SK-N-SH treated with all-trans-retinoic acid at 6 μM for 48 hours (cell line): ENCODE measurements around the gene CUEDC1.

Experiments
- ARNTL ChIP-seq: fragments of 450-650 bp; formaldehyde crosslinking; IDR thresholded peaks from 2 replicates; pipeline ENCODE4 v1.5.0; 2020; ENCODE audit warnings: low read depth, mild to moderate bottlenecking, moderate library complexity, borderline replicate concordance
- CSDC2 ChIP-seq: fragments of 250-450 bp; sonication (Bioruptor Pico); IDR thresholded peaks from 2 replicates; pipeline ENCODE4 v1.5.0; 2020; ENCODE audit warnings: mild to moderate bottlenecking, moderate library complexity
- RARB ChIP-seq: fragments of 250-450 bp; sonication (Bioruptor Pico); IDR thresholded peaks from 2 replicates; pipeline ENCODE4 v1.8.0; 2021; ENCODE audit warnings: mild to moderate bottlenecking, moderate library complexity
- ZC3H10 ChIP-seq: fragments of 250-450 bp; sonication (Bioruptor Pico); IDR thresholded peaks from 2 replicates; pipeline ENCODE4 v1.5.1; 2021; ENCODE audit warnings: mild to moderate bottlenecking, moderate library complexity
- ZFP3 ChIP-seq: fragments of 250-450 bp; sonication (Bioruptor Pico); IDR thresholded peaks from 2 replicates; pipeline ENCODE4 v1.5.0; 2020; ENCODE audit warnings: mild to moderate bottlenecking, moderate library complexity
- ZNF70 ChIP-seq: fragments of 450-650 bp; formaldehyde crosslinking; IDR thresholded peaks from 2 replicates; pipeline ENCODE4 v1.5.0; 2020; ENCODE audit warnings: mild to moderate bottlenecking, moderate library complexity
- TF ChIP-seq, protein P1 (sequence below): fragments of 250-450 bp; sonication (Bioruptor Pico); IDR thresholded peaks from 2 replicates; pipeline ENCODE4 v1.8.0; 2020; ENCODE audit warnings: mild to moderate bottlenecking, moderate library complexity, borderline replicate concordance
- TF ChIP-seq, protein P2 (sequence below): fragments of 250-450 bp; sonication (Bioruptor Pico); IDR thresholded peaks from 2 replicates; pipeline ENCODE4 v1.5.0; 2020; ENCODE audit warnings: mild to moderate bottlenecking, moderate library complexity
- TF ChIP-seq, protein P3 (sequence below): fragments of 250-450 bp; sonication (Bioruptor Pico); IDR thresholded peaks from 2 replicates; pipeline ENCODE4 v1.5.1; 2021; ENCODE audit warnings: mild to moderate bottlenecking, moderate library complexity
- TF ChIP-seq, protein P4 (sequence below): fragments of 250-450 bp; sonication (Bioruptor Pico); IDR thresholded peaks from 2 replicates; pipeline ENCODE4 v1.5.1; 2020; ENCODE audit warnings: low read depth, mild to moderate bottlenecking, moderate library complexity

DNA sequence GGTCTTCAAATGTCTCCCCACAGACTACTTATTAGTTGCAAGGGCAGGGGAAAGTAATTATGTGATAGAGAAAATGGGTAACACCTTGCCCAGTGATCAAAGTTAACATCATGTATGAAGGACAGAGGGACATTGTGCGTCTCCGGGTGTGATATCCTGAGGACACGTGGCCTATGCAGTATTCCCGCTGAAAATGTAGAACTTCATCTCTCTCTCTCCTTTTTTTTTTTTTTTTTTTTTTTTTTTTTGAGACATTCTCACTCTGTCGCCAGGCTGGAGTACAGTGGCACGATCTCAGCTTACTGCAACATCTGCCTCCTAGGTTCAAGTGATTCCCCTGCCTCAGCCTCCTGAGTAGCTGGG is 7.9 kb upstream of the CUEDC1 start:
- TF ChIP-seq, protein P1, sequence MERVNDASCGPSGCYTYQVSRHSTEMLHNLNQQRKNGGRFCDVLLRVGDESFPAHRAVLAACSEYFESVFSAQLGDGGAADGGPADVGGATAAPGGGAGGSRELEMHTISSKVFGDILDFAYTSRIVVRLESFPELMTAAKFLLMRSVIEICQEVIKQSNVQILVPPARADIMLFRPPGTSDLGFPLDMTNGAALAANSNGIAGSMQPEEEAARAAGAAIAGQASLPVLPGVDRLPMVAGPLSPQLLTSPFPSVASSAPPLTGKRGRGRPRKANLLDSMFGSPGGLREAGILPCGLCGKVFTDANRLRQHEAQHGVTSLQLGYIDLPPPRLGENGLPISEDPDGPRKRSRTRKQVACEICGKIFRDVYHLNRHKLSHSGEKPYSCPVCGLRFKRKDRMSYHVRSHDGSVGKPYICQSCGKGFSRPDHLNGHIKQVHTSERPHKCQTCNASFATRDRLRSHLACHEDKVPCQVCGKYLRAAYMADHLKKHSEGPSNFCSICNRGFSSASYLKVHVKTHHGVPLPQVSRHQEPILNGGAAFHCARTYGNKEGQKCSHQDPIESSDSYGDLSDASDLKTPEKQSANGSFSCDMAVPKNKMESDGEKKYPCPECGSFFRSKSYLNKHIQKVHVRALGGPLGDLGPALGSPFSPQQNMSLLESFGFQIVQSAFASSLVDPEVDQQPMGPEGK, result no peak
- TF ChIP-seq ZFP3 (CRISPR knock-in tag) (no peak), ZNF70 (CRISPR knock-in tag) (no peak), ZC3H10 (CRISPR knock-in tag) (no peak), ARNTL (CRISPR knock-in tag) (no peak), RARB (CRISPR knock-in tag) (no peak), CSDC2 (CRISPR knock-in tag) (no peak)
- TF ChIP-seq, protein P2, sequence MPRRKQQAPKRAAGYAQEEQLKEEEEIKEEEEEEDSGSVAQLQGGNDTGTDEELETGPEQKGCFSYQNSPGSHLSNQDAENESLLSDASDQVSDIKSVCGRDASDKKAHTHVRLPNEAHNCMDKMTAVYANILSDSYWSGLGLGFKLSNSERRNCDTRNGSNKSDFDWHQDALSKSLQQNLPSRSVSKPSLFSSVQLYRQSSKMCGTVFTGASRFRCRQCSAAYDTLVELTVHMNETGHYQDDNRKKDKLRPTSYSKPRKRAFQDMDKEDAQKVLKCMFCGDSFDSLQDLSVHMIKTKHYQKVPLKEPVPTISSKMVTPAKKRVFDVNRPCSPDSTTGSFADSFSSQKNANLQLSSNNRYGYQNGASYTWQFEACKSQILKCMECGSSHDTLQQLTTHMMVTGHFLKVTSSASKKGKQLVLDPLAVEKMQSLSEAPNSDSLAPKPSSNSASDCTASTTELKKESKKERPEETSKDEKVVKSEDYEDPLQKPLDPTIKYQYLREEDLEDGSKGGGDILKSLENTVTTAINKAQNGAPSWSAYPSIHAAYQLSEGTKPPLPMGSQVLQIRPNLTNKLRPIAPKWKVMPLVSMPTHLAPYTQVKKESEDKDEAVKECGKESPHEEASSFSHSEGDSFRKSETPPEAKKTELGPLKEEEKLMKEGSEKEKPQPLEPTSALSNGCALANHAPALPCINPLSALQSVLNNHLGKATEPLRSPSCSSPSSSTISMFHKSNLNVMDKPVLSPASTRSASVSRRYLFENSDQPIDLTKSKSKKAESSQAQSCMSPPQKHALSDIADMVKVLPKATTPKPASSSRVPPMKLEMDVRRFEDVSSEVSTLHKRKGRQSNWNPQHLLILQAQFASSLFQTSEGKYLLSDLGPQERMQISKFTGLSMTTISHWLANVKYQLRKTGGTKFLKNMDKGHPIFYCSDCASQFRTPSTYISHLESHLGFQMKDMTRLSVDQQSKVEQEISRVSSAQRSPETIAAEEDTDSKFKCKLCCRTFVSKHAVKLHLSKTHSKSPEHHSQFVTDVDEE (CRISPR knock-in tag), result no peak
- TF ChIP-seq, protein P3, sequence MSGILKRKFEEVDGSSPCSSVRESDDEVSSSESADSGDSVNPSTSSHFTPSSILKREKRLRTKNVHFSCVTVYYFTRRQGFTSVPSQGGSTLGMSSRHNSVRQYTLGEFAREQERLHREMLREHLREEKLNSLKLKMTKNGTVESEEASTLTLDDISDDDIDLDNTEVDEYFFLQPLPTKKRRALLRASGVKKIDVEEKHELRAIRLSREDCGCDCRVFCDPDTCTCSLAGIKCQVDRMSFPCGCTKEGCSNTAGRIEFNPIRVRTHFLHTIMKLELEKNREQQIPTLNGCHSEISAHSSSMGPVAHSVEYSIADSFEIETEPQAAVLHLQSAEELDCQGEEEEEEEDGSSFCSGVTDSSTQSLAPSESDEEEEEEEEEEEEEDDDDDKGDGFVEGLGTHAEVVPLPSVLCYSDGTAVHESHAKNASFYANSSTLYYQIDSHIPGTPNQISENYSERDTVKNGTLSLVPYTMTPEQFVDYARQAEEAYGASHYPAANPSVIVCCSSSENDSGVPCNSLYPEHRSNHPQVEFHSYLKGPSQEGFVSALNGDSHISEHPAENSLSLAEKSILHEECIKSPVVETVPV, result no peak
- TF ChIP-seq, protein P4, sequence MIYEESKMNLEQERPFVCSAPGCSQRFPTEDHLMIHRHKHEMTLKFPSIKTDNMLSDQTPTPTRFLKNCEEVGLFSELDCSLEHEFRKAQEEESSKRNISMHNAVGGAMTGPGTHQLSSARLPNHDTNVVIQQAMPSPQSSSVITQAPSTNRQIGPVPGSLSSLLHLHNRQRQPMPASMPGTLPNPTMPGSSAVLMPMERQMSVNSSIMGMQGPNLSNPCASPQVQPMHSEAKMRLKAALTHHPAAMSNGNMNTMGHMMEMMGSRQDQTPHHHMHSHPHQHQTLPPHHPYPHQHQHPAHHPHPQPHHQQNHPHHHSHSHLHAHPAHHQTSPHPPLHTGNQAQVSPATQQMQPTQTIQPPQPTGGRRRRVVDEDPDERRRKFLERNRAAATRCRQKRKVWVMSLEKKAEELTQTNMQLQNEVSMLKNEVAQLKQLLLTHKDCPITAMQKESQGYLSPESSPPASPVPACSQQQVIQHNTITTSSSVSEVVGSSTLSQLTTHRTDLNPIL (CRISPR knock-in tag), result no peak
